Esophagus muscularis mucosa (tissue), 3 donors: ENCODE data around the gene NUP50.

Experiments used
- POLR2A ChIP-seq: fragments of 450-650 bp; IDR thresholded peaks from one replicate; pipeline ENCODE4 v1.6.1; 2017; ENCODE audit warnings: antibody characterized with exemption, moderate library complexity, mild to moderate bottlenecking, low read depth
- TF ChIP-seq, protein P1 (sequence below), 3 experiments: fragments of 200-600 bp in 2 of 3; fragments of 450-650 bp in 1 of 3; sonication (generic) in 2 of 3; IDR thresholded peaks; one replicate each; pipeline ENCODE4 v1.5.1; 2017 to 2019; ENCODE audit warnings: antibody characterized with exemption in 3 of 3, mild to moderate bottlenecking in 2 of 3, moderate library complexity in 1 of 3

DNA sequence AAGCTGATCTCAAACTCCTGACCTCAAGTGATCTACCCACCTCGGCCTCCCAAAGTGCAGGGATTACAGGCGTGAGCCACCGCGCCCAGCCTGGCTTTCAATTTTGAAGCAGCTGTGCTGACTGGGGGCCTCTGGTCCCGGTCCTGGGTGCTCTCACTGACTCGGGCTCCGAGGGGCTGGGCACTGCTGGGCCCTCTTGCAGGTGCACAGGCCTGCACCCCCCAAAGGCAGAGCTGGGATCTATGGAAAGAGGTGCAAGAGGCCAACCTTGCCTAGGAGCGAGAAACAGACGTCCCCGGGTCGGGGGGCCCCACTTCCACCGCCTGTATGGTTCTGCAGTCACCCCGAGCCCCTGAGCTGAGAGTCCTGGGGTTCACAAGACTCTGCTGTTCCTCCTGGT lies 43.8 kb downstream of the NUP50 start:
- TF ChIP-seq, protein P1, sequence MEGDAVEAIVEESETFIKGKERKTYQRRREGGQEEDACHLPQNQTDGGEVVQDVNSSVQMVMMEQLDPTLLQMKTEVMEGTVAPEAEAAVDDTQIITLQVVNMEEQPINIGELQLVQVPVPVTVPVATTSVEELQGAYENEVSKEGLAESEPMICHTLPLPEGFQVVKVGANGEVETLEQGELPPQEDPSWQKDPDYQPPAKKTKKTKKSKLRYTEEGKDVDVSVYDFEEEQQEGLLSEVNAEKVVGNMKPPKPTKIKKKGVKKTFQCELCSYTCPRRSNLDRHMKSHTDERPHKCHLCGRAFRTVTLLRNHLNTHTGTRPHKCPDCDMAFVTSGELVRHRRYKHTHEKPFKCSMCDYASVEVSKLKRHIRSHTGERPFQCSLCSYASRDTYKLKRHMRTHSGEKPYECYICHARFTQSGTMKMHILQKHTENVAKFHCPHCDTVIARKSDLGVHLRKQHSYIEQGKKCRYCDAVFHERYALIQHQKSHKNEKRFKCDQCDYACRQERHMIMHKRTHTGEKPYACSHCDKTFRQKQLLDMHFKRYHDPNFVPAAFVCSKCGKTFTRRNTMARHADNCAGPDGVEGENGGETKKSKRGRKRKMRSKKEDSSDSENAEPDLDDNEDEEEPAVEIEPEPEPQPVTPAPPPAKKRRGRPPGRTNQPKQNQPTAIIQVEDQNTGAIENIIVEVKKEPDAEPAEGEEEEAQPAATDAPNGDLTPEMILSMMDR (IDR thresholded peaks at IDR 0.05): no peak
- no peak for TF ChIP-seq POLR2A
